NCI-H526 (cell line): ENCODE results near the gene MISFA.
"Not testable (repeated sequence)": the region's sequence is repeated elsewhere in the genome, so short reads cannot be mapped to it uniquely, and the experiment has no call there.

Experiments
- DNase-seq, 2 experiments: peaks; one replicate each; lab custom pipeline; 2025; lab: John Stamatoyannopoulos, UW

Gene MISFA

GRCh38 chr11:18617688-18618341 is 18.2 kb downstream of the MISFA start:
- DNase-seq, result no peak

- DNase-seq, result no peak
Measured at GRCh38 chr11:18618342-18619025, 18.9 kb downstream of the MISFA start.

- DNase-seq, result no peak
Measured at GRCh38 chr11:18623707-18624106, 24.1 kb downstream of the MISFA start.

GRCh38 chr11:18624161-18624560 is 24.6 kb downstream of the MISFA start:
- no peak for DNase-seq

- DNase-seq, result no peak
Measured at GRCh38 chr11:18632841-18633240, 33.3 kb downstream of the MISFA start.

GRCh38 chr11:18633256-18634139 is 33.9 kb downstream of the MISFA start:
- peak in 1 of 2 experiments; percentile 32 for DNase-seq

GRCh38 chr11:18634140-18635032 is 34.8 kb downstream of the MISFA start, which contains the start of gene SPTY2D1:
SPTY2D1 (minus strand) TSS chr11:18634342; CDS start chr11:18634257, 85 bp downstream.
- DNase-seq, result peak; percentile 99 to 100

- DNase-seq, result no peak
Measured at GRCh38 chr11:18641677-18642076, 42.1 kb downstream of the MISFA start.

GRCh38 chr11:18643034-18643433 is 43.4 kb downstream of the MISFA start:
- DNase-seq, result not testable (repeated sequence)

- DNase-seq, result no peak
Measured at GRCh38 chr11:18650353-18650752, 50.8 kb downstream of the MISFA start.

GRCh38 chr11:18650859-18651557 is 51.4 kb downstream of the MISFA start:
- DNase-seq, result peak; percentile 39 to 62
